ENCODE results near the gene TDRD10.

GRCh38 chr1:154500533-154500932, 1.5 kb upstream of the TDRD10 start:
- TF ChIP-seq POLR2A (IDR thresholded peaks at IDR 0.05; ENCODE audit: low read depth, low read length): no peak
- TF ChIP-seq CTCF (conservative IDR thresholded peaks at IDR 0.05; ENCODE audit: low read depth, low read length): no peak
- no peak for TF ChIP-seq CHD1 (IDR thresholded peaks at IDR 0.05; ENCODE audit: low read depth, low read length)
- TF ChIP-seq RFX5 (IDR thresholded peaks at IDR 0.05; ENCODE audit: low read depth, low read length): no peak
- TF ChIP-seq RAD21 (IDR thresholded peaks at IDR 0.05; ENCODE audit: low read length): no peak
- no peak for TF ChIP-seq ELK1 (IDR thresholded peaks at IDR 0.05; ENCODE audit: borderline replicate concordance, low read depth, low read length)
- TF ChIP-seq NFE2L2 (IDR thresholded peaks at IDR 0.05; ENCODE audit: low read depth, low read length): no peak
- TF ChIP-seq USF2 (IDR thresholded peaks at IDR 0.05; ENCODE audit: low read depth, low read length): no peak
- no peak for TF ChIP-seq FOS (IDR thresholded peaks at IDR 0.05; ENCODE audit: low read depth, low read length)
- TF ChIP-seq SMC3 (IDR thresholded peaks at IDR 0.05; ENCODE audit: low read depth, low read length): no peak

Data from IMR-90 (cell line).